Measurements from ENCODE around the gene ZNF445. TPM values are rescaled to one million over a fixed set of nuclear protein-coding genes. Genes with fewer than 3 reads are reported as not detected.
"Not testable (repeated sequence)": the region's sequence is repeated elsewhere in the genome, so short reads cannot be mapped to it uniquely, and the experiment has no call there.

The ZNF445 gene
- total RNA-seq, 1 donor from 2014 or later, result 5.8 TPM

DNA sequence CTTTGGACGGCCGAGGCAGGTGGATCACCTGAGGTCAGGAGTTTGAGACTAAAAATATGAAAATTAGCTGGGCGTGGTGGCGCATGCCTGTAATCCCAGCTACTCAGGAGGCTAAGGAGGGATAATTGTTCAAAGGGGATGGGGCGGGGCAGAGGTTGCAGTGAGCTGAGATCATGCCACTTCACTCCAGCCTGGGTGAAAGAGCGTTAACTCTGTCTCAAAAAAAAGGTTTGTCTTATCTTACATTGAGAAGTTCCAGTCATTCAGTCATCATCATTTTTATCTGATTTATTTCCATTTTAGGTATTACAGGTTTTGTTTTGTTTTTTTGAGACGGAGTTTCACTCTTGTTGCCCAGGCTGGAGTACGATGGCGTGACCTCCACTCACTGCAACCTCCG lies 2.6 kb downstream of the ZNF445 start:
- ATAC-seq, result not testable (repeated sequence)

DNA sequence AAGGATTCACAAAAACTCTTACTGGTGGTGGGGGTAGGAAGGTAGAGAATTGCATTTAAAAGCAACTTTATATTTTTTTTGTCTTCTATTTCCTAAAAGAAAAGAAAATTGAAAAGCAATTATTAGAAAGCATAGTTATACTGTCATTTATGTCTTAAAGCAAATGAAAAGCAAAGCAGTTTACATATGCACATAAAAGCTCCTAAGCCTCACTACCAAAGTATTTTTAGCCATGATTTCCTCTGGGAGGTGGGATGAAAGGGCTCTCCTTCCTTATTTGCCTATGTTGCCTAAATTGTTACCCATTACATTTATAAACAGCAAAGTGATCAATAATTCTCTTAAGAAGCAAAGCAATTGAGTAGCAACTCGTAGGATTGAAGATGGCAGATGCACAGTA lies 7.0 kb downstream of the ZNF445 start:
- no peak for ATAC-seq

DNA sequence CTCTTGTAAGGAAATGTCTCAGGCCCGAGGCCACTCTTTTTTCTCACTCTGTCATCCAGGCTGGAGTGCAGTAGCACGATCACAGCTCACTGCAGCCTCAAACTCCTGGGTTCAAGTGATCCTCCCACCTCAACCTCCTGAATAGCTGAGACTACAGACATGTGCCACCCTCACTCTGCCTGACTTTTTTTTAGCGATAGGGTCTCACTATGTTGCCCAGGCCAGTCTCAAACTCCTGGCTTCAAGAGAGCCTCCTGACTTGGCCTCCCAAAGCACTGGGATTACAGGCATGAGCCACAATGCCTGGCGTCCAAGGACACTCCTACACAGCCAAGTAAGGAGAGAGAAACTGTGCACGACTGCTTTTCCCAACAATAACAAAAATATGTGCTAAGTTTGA lies 7.6 kb downstream of the ZNF445 start:
- no peak for ATAC-seq

DNA sequence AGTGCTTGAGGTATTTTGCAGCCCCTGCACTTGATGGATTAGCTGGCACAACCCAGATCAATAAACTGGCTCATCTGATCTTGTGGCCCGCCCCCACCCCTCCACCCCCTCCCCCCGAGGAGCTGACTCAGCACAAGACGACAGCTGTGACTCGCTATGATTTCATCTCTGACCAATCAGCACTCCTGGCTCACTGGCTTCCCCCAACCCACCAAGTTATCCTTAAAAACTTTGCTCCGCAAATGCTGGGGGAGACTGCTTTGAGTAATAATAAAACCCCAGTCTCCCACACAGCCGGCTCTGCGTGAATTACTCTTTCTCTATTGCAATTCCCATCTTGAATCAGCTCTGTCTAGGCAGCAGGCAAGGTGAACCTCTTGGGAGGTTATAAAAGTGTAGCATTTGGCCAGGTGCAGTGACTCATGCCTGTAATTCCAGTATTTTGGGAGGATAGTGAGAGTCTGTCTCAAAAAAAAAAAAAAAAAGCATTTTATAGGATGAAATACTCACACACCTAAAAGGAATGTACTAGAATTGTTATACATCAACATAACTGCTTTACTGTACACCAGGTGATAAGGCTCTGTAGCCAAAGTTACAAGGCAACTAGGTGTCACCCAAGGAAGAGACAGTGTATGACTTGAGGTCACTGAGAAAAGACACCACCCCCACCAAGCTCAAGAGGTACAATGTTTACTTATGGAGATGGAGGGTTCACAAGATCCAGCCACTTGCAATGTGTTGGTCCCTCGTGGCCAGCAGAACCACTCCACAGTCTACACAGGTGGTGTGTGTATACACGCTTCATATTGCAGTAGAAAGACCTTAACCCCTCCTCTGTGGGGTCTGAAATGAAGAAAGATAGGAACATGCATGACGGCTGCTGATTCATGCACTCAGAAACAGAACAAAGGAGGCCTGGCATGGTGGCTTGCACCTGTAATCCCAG lies 8.6 kb downstream of the ZNF445 start:
- ATAC-seq, result peak; percentile 67

DNA sequence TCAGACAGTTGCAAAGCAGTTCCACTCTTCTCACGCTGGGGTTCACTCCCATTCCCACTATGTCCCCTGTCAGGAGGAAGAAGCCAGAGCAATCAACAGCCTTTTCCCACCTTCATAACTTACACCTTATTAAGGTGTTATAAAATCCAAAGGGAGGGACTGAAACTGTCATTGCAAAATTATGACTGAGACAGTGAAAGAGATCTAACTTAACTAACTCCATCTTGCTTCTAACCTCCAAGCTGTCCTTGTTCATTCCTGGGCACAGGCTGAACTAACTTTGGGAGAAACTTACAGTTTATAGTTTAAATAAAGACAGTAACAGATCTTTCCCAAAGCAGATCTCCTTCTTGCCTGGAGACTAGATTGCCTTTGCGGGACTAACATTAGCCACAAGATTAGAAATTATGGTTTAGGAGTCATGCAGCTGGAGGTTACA lies 9.4 kb downstream of the ZNF445 start:
- not testable (repeated sequence) for ATAC-seq

DNA sequence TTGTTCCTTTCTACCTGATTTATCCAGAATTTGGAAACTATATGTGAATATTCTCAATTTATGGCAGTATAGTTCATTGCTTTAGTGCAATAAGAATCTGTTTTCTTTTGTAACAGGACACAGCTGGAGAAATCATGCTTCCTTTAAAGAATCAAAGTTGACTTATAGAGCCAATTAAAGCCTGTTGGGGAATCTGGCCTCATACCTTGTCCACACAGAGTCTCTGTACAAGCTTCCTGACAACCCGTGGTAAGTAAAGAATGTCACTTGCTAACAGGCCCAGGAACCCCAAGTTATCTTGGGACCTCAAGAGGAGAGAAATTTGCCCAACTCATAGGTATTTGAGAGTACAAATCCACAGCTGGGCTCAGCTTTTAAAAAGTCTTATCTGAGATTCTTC lies 10.2 kb downstream of the ZNF445 start:
- ATAC-seq, result no peak

DNA sequence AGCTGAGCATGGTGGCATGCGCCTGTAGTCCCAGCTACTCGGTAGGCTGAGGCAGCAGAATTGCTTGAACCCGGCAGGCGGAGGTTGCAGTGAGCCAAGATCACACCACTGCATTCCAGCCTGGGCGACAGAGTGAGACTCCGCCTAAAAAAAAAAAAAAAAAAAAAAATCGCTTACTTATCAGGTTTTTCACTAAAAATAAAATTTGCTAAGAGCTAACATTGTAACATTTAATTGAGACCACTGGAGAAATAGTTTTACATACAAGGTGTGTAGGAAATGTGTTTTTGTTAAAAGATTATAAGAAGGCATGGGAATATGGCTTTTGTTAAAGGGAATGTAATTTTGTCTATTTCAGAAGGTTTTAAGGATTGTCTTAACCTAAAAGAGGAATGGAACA lies 12.6 kb downstream of the ZNF445 start:
- ATAC-seq, result not testable (repeated sequence)

DNA sequence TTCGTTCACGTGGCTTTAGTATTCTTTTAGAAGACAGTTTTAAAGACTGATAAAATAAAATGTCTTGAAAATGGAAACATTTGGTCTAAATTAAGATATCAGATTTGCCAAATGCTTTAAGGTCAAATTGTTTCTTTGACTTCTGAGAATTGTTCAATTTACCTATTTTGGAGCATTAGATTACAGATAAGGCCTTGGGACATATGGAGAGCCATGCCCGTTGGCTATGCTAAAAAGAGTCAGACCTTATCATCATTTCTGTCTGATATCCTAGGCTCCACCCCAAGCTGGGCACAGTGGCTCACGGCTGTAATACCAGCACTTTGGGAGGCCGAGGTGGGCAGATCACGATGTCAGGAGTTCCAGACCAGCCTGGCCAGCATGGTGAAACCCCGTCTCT lies 13.0 kb downstream of the ZNF445 start:
- no peak for ATAC-seq

DNA sequence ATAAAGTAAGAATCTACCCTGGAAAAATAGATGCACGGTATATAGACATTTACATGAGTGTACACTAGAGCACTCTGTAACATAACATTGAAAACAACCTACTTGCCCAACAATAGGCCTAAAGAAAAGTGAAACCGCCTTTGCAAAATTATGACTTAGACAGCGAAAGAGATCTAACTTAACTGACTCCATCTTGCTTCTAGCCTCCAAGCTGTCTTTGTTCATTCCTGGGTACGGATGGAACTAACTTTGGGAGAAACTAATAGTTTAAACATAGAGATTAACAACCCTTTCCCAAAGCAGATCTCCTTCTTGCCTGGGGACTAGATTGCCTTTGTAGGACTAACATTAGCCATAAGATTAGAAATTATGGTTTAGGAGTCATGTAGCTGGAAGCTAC lies 17.4 kb downstream of the ZNF445 start:
- not testable (repeated sequence) for ATAC-seq

DNA sequence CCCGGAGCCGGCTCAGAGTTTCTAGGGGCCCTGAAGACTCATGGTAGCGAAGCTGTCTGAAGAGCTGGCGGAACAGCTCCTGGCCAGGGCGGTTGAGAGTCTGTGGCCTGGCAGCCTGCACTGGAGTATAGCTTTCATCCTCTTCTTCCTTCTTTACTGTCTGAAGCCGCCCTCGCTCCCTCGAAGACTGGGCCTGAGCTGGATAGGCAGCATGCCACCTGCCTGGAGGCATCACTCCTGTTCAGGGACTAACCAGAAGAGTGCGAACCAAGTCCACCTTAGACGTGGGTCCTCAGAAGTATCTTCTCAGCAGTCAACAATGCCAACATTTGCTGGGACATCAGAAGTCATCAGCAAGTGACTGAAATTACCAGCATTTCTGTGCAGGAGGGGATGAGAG lies 22.2 kb downstream of the ZNF445 start:
- ATAC-seq, result no peak

DNA sequence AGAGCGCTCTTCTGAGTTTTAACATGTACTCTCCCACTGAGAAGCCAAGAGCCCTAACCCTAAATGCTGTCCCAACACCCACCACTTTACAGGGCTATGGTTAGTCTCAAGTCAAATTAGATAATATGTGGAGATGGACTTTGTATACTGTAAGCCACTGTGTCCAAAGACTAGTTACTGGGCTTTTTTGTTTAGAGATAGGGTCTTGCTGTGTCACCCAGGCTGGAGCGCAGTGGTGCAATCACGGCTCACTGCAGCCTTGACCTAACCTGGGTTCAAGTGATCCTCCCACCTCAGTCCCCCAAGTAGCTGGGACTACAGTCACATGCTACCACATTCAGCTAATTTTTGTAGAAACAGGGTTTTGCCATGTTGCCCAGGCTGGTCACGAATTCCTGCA lies 23.2 kb downstream of the ZNF445 start:
- no peak for ATAC-seq

DNA sequence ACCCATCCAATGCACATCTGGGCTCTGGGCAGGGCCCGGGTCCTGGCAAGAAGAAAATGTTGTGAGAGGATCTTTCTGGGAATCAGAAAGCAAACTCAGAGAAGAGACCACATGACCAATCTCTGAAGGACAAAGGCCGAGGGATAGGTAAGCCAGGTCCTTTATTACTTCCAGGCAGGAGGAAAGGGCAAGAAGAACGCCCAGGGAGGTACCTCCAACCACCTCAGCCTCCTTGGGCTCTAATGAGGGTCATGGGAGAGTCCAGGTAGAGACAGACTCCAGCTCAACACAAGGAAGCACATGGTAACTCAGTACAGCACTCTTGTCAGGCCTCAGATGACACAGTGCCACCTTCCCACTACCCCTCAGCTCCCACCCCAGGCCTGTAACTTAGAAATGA lies 26.0 kb downstream of the ZNF445 start:
- ATAC-seq, result no peak

DNA sequence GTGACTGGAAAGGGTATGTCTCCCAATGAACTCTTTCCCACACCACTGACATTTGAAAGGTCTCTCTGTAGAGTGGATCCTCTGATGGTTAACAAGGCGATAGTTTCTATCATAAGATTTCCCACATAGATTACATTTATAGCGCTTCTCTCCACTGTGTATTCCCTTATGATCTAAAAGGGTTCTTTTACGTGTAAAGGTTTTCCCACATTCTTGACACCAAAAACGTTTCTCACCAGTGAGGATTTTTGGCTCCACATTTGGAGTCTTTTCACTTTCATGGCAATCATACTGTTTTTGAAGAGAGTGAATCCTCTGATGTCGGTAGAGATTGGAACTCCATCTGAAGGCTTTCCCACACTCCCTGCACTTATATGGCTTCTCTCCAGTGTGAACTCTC lies 30.5 kb downstream of the ZNF445 start:
- ATAC-seq, result no peak

DNA sequence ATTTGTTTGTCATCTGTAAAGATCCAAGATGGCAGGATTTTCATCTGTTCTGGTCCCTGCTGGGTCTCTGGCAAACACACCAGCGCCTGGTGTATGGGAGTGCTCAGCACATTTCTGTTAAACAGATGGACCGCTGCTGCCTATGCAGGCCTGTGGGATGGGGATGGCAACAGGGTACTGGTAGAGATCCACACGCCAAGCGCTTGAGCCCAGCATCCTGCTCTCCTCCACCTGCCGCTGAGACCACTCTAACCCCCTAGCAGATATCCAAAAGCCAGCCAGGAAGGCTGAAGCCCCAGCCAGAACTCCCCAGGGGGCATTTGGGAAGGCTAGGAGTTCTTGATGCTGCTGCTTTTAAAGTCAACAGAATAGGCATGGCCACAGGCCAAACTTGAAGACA lies 31.7 kb downstream of the ZNF445 start:
- ATAC-seq, result no peak

DNA sequence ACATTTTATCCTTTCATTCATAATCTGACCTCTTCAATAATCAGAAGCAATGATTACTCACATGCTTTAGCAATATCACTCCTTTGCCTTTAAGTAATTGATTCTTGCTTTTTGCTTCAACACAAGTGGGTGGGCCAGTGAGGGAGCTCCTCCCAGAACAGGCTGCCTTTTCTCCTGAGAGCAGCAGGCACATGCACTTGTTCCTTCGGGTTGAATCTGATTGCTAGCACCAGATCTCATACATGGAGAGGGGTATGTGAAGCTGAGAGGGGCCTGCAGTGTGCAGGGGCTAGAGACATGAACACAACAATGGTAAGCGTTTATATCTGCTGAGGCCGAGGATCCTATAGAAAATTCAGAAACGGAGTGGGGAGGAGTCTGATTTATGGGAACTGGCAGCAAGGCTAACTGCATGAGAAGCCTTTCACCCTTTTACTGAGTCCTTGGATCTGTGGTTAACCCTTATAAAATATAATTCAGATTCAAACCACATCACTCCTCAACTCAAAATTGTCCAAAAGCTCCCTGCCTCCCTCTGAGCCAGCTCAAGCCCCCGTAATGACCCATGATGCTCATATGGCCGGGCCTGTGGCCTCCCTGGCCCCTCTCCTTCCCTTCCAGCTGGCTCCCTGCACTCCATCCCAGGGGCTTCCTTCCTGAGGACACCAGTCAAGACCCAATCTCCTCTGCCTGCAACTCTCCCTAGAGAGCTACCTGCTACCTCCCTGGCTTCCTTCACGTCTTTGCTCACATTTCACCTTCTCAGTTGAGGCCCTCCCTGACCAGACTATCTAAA lies 32.4 kb downstream of the ZNF445 start:
- no peak for ATAC-seq

DNA sequence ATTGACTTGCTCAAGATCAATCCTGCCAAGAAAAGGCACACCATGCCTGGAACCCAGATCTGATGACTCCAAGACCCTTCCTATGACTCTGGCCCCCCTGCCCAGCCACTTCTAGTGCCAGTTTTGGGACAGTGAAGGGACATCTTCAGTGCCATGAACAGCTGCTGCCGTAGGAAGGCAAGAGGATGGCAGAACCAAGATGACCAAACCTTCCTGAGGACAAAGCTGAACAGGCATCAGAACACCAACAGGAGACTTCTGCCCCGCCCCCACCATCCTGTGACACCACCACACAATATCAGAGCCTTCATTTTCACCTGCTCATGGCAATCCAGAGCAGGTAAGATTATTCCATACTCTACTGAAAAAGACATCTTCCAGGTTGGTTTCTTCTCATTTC lies 33.0 kb downstream of the ZNF445 start:
- no peak for ATAC-seq

DNA sequence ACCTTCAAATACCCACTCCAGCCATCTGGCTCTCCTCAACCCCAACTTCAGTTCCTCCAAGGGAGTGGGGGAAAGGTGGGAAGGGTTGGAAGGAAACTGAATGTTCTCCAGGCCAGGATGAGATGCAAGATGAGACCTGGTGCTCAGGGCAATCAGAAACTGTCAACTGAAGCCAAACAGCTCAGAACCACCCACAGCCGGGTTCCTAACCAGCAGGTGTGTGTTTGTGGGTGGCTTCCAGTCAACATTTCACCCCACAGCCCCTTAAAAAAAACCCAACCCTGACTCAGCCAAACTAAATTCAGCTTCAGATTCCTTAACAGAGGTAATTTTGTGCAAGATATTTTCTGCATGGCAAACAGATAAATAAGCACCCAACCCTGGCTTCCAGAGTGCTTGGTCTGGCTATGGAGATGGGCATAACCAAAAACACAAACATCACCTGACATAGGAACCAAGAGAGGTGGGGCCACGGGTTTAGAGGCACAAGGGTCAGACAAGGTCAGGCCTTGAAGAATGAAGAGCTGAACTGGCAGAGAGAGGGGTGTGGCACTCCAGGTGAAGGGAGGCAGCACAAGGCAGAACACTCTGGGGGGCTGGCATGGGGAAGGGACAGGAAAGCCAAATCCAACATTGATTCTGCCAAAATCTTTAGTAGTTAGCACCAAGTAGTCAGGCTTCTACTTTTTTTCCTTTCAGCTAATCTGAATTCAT lies 34.7 kb downstream of the ZNF445 start:
- ATAC-seq, result no peak

DNA sequence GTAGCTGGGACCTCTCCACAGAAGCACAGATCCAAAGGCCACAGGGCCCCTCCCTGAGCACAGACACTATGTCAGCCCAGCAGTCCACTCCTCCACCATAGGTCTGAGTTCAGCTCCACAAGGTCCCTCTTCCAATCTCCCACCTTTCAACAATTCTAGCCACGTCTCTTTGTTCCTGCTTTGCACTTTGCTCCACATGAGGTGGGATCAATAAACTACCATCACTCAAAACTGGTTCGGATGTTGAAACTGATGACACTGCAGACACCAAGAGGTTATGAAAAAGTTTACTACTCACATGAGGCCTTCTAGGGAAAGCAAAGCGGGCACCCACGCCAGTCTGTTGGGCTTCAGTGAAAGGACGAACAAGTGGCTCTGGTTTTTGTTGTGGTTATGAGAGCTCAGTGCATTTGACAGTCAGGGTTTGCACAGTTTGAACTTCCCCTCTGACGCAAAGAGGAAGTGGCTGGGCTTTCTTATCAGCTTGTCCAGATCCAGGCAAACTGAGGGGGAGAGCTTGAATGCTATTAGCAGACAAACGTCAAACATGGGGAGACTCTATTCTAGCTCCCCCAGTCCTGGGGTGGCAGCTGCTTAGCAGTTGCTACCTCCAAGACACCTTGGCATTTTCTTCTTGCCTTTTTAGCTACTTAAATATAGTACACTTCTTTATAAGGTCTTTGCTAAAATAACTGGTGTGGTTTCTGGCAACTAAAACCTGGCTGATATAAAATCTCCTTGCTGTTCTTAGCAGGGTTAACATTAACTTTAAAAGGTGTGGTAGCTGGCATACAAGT lies 37.8 kb downstream of the ZNF445 start:
- ATAC-seq, result peak; percentile 69

DNA sequence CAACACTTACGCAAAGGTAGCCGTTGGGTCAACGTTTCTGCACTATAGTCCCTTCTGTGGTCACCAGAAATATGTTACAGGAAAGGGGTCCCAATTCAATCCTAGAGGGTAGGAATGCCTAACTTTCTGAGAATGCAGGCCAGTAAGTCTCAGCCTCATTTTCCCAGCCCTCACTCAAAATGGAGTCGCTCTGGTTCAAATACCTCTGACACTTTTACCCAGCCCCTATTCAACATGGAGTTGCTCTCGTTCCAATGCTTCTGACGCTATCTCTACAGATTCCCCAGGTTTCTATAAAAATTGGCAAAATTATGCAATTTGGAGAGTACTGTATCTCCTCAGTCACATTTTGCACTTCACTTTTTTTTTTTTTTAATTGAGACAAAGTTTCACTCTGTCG lies 39.7 kb downstream of the ZNF445 start:
- no peak for ATAC-seq

DNA sequence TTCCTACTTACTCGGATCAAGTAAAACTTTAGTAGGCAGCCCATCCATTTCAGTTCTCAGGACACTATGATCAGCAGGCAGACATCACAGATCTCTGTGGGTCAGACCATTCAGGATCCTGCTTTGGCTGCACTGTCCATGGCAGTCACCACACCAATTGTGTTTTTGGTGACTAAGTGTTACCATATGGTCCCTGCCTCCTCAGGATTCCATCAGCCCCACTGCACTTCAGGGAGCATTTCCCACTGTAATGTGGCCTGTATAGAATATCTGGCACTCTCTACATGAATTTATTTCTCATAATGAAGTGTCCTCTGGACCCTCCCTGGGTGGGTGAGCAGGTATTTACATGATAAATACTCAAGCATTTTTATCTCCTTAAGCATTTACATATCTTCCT lies 41.3 kb downstream of the ZNF445 start:
- no peak for ATAC-seq

DNA sequence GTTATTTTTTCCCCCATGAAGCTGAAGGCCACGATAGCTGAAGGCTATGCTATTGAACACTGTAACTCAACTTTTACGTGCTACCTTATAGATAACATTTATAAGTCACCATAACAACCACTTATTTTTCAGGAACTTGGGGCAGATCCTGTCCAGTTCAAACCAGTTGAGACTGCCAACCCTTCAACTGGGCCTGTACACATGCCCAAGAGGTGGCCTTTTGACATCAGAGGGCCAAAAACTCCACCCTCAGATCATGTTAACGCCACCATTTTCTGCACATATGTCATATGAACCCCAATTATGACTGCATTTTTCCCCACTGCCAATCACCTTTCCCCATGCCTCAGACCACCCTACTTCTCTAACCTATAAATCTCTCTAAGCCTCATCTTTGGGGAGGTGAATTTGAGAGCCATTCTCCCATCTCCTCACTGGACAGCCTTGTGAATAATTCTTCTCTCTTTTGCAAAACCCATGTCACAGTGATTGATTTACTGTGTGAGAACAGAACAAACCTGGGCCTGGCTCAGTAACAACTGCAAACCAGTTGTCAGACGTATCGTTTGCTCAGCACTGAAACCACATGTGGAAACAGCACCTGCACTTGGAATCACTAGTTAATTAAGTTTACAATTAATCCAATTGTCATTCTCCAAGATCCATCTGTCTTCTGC lies 42.5 kb downstream of the ZNF445 start:
- no peak for ATAC-seq

DNA sequence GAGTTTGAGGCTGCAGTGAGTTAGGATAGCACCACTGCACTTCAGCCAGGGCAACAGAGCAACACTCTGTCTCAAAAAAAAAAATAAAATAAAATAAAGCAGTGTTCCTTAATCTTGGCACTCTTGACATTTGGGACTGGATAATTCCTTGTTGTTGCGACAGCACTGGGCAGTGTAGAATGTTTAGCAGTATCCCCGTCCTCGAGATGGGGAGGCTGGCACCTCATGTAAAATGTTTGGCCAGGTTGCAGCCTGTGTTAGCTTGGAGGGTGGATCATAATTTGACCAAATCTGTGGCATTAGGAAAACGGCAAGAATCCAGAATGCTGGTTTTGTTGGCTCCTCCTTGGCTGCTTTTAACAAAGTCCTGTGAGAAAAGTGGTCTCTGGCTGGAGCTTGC lies 47.0 kb downstream of the ZNF445 start:
- no peak for ATAC-seq

Measured in esophagus mucosa (tissue), 1 donor.